ENCODE data around the gene AFF3.

Gene AFF3

DNA sequence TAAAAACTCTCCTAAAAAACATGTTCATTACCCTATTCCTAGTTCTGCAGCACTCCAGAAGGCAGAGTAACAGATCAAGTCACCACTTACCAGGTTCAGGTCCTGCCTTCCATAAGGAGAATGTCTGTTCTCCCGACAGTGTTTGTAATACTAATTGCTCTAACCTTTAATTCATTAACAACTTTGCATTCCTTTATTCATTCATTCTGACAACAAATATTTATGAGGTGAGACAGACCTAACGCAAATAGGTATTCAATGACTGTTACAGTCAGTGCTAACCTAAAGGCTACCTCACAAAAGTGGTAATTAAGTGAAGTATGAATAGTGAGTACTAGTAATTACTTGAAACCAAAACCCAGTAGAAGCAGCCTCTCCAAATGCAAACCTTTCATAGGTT, 224.0 kb downstream of the AFF3 start:
- no peak overlapping the region for H3K4me2 ChIP-seq (ENCODE audit: low read length)
- peaks cover 8% of the 10 kb centered on the region for H3K36me3 ChIP-seq (replicated peaks; ENCODE audit: low read depth, low read length)
- no peak for TF ChIP-seq EZH2phosphoT487 (IDR thresholded peaks at IDR 0.05; ENCODE audit: low read depth)
- TF ChIP-seq, protein P1, sequence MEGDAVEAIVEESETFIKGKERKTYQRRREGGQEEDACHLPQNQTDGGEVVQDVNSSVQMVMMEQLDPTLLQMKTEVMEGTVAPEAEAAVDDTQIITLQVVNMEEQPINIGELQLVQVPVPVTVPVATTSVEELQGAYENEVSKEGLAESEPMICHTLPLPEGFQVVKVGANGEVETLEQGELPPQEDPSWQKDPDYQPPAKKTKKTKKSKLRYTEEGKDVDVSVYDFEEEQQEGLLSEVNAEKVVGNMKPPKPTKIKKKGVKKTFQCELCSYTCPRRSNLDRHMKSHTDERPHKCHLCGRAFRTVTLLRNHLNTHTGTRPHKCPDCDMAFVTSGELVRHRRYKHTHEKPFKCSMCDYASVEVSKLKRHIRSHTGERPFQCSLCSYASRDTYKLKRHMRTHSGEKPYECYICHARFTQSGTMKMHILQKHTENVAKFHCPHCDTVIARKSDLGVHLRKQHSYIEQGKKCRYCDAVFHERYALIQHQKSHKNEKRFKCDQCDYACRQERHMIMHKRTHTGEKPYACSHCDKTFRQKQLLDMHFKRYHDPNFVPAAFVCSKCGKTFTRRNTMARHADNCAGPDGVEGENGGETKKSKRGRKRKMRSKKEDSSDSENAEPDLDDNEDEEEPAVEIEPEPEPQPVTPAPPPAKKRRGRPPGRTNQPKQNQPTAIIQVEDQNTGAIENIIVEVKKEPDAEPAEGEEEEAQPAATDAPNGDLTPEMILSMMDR (IDR thresholded peaks at IDR 0.05; ENCODE audit: low read depth, low read length): no peak
- no peak overlapping the region for H3K9ac ChIP-seq (ENCODE audit: low read length)
- H3K4me3 ChIP-seq (ENCODE audit: low read length): no peak overlapping the region
- H3K27ac ChIP-seq (ENCODE audit: low read length): no peak overlapping the region
- H3K9me3 ChIP-seq (ENCODE audit: insufficient read depth, low read length): no peaks in the 10 kb centered on the region
- peaks cover 25% of the 10 kb centered on the region; the same call in 1 of the 2 replicates for H4K20me1 ChIP-seq (ENCODE audit: insufficient read depth, low read length)
- H3K27me3 ChIP-seq (ENCODE audit: low read depth, low read length): no peaks in the 10 kb centered on the region
- H3K79me2 ChIP-seq (ENCODE audit: low read length): peaks cover 4% of the 10 kb centered on the region; the same call in 1 of the 2 replicates
- H3K4me1 ChIP-seq (ENCODE audit: low read length): peaks cover 10% of the 10 kb centered on the region
- H2AFZ ChIP-seq (ENCODE audit: low read depth, low read length): no peak overlapping the region

DNA sequence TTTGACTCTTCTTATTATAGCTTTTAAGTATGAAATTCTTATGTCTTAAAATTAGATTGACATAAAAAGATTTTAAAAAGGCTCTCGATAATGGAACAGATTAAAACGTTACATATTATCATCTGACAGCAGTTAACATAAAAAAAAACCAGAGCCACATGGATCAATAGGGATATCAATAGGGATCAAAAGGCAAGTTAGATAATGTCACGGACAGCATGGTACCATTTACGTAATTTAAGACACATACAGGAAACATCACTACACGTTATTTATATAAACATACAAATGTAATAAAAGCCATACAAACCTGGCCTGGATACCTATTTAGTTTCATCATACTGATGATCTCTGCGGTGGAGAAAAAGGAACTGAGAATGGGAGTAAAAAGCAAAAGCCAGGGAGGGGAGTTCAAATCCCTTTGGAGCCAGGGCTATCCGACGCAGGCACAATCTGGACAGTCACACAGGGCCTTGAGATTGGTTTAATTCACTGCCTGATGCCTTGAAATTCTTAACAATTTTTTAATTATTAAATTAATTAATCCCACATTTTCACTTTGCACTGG, 227.2 kb downstream of the AFF3 start:
- no peak for TF ChIP-seq EZH2phosphoT487 (IDR thresholded peaks at IDR 0.05; ENCODE audit: low read depth)
- TF ChIP-seq, protein P1 (IDR thresholded peaks at IDR 0.05; ENCODE audit: low read depth, low read length): no peak
- H2AFZ ChIP-seq (ENCODE audit: low read depth, low read length): no peak overlapping the region
- no peak overlapping the region for H3K4me3 ChIP-seq (ENCODE audit: low read length)
- peaks cover 15% of the 10 kb centered on the region for H3K36me3 ChIP-seq (replicated peaks; ENCODE audit: low read depth, low read length)
- no peak overlapping the region for H3K9ac ChIP-seq (ENCODE audit: low read length)
- H3K4me2 ChIP-seq (ENCODE audit: low read length): no peak overlapping the region
- no peaks in the 10 kb centered on the region; the same call in 1 of the 2 replicates for H3K79me2 ChIP-seq (ENCODE audit: low read length)
- no peaks in the 10 kb centered on the region for H3K27me3 ChIP-seq (ENCODE audit: low read depth, low read length)
- H4K20me1 ChIP-seq (ENCODE audit: insufficient read depth, low read length): peaks cover 39% of the 10 kb centered on the region
- no peaks in the 10 kb centered on the region for H3K9me3 ChIP-seq (ENCODE audit: insufficient read depth, low read length)
- H3K4me1 ChIP-seq (ENCODE audit: low read length): no peaks in the 10 kb centered on the region
- no peak overlapping the region for H3K27ac ChIP-seq (ENCODE audit: low read length)

DNA sequence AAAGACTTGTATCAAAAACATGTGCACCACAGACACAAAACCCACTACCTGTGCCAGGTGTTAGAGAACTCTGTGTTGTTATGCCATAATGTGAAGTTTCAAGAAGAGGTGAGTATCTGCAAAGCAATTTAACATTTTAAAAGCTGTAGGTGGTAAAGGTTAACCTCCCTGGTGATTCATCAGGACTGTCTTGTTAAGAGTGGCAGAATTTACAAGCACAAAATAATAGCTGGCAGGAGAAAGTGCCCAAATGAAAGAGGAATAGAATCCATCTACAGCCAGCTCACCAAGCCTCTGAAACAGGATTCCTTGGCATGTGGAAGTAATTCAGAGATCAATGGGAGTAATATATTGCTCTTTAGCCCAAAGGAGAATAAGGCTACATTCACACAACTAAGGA, 230.7 kb downstream of the AFF3 start:
- no peaks in the 10 kb centered on the region for H3K4me1 ChIP-seq (ENCODE audit: low read length)
- no peak overlapping the region for H3K4me3 ChIP-seq (ENCODE audit: low read length)
- no peak overlapping the region for H3K9ac ChIP-seq (ENCODE audit: low read length)
- 0 out of 2 replicates have a peak, but pooled peaks cover 2% of the 10 kb centered on the region for H3K79me2 ChIP-seq (ENCODE audit: low read length)
- peaks cover 27% of the 10 kb centered on the region for H4K20me1 ChIP-seq (ENCODE audit: insufficient read depth, low read length)
- H3K4me2 ChIP-seq (ENCODE audit: low read length): no peak overlapping the region
- H3K36me3 ChIP-seq (replicated peaks; ENCODE audit: low read depth, low read length): peaks cover 15% of the 10 kb centered on the region
- no peak overlapping the region for H2AFZ ChIP-seq (ENCODE audit: low read depth, low read length)
- no peak for TF ChIP-seq EZH2phosphoT487 (IDR thresholded peaks at IDR 0.05; ENCODE audit: low read depth)
- TF ChIP-seq, protein P1 (IDR thresholded peaks at IDR 0.05; ENCODE audit: low read depth, low read length): no peak
- H3K27me3 ChIP-seq (ENCODE audit: low read depth, low read length): no peaks in the 10 kb centered on the region
- H3K9me3 ChIP-seq (ENCODE audit: insufficient read depth, low read length): no peaks in the 10 kb centered on the region
- no peak overlapping the region for H3K27ac ChIP-seq (ENCODE audit: low read length)

DNA sequence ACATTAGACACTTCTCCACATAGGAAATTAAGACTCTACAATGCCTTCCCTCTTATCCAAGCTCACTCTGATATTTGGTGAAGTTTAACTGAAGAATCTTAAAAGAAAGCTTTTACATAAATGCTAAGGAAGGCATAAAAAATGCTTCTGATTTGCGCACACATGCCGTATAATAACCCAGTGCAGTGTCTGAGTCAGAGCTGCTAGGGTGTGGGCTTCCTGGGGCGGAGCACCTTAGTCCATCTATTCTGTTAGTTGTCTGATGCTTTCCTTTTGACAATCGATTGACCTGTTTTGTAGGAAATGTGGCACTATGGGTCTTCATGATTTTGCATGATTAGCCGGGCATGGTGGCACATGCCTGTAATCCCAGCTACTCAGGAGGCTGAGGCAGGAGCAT, 231.5 kb downstream of the AFF3 start:
- no peak overlapping the region for H3K4me3 ChIP-seq (ENCODE audit: low read length)
- no peaks in the 10 kb centered on the region for H3K4me1 ChIP-seq (ENCODE audit: low read length)
- no peaks in the 10 kb centered on the region for H3K27me3 ChIP-seq (ENCODE audit: low read depth, low read length)
- no peak for TF ChIP-seq EZH2phosphoT487 (IDR thresholded peaks at IDR 0.05; ENCODE audit: low read depth)
- TF ChIP-seq, protein P1 (IDR thresholded peaks at IDR 0.05; ENCODE audit: low read depth, low read length): no peak
- no peak overlapping the region for H3K27ac ChIP-seq (ENCODE audit: low read length)
- H3K4me2 ChIP-seq (ENCODE audit: low read length): no peak overlapping the region
- no peaks in the 10 kb centered on the region for H3K9me3 ChIP-seq (ENCODE audit: insufficient read depth, low read length)
- H3K79me2 ChIP-seq (ENCODE audit: low read length): 0 out of 2 replicates have a peak, but pooled peaks cover 4% of the 10 kb centered on the region
- peaks cover 20% of the 10 kb centered on the region; the same call in 1 of the 2 replicates for H4K20me1 ChIP-seq (ENCODE audit: insufficient read depth, low read length)
- peaks cover 15% of the 10 kb centered on the region for H3K36me3 ChIP-seq (replicated peaks; ENCODE audit: low read depth, low read length)
- H3K9ac ChIP-seq (ENCODE audit: low read length): no peak overlapping the region
- H2AFZ ChIP-seq (ENCODE audit: low read depth, low read length): no peak overlapping the region
